NCI-H526 (cell line): ENCODE measurements around the gene AGBL1.

Experiments
- DNase-seq, 2 experiments: peaks; one replicate each; lab custom pipeline; 2025; lab: John Stamatoyannopoulos, UW

The AGBL1 gene

GRCh38 chr15:86948719-86949118 is 869.0 kb downstream of the AGBL1 start:
- no peak for DNase-seq

GRCh38 chr15:86959254-86959653 is 879.6 kb downstream of the AGBL1 start:
- DNase-seq = no peak

DNA sequence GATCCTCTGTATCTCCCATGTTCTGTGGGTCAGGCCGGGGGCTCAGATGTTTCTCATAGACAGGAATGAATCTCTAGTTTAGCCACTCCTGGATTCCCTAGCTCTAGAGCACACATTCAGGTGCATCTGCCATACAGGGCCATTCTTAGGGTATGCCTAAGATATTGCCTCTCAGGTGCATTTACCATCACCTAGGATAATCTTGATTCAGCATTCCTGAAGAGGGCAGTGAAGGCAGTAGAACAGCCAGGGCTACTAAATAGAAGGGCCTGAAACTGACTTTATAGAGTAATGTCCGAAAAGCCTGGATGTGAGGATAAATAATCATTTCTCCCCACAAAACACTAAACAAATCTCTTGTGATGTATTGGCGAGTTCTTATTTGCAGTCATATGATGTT is 882.0 kb downstream of the AGBL1 start:
- no peak for DNase-seq

GRCh38 chr15:86964271-86964670 is 884.6 kb downstream of the AGBL1 start:
- no peak for DNase-seq

DNA sequence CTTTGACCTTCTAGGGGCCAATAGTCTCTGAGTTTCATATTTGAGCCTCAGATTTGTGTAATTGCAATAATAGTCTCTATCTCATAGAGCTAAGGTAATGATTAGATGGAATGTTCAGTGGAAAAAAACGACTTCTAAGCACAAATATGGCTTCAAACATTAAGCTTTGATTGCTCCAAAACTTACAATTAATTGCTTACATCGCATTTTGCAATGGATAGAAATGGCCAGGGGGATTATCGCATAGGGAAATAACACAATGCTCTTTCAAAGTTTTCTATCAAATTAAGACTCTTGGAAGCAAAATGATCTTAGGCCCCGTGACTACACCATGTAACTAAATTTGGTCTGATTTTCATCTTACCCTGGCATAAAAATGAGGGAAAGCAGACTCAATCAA is 888.6 kb downstream of the AGBL1 start:
- no peak for DNase-seq

DNA sequence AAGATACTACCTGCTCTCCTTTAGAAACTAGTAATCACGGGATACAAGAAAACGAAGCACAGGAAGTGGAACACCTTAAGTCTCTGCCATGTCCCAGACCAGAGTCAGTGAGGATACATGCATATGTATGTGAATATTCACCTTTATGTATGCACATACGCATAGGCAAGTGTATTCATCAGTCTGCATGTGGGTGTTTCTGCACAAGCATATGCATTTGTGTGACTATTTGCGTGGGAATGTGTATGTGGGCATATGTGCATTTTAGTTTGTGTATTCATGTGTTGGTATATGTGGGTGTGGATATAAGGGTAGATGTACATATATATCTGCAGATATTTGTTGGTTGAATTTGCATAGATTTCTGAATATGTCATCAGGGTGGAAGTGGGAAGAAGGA is 889.7 kb downstream of the AGBL1 start:
- no peak for DNase-seq

DNA sequence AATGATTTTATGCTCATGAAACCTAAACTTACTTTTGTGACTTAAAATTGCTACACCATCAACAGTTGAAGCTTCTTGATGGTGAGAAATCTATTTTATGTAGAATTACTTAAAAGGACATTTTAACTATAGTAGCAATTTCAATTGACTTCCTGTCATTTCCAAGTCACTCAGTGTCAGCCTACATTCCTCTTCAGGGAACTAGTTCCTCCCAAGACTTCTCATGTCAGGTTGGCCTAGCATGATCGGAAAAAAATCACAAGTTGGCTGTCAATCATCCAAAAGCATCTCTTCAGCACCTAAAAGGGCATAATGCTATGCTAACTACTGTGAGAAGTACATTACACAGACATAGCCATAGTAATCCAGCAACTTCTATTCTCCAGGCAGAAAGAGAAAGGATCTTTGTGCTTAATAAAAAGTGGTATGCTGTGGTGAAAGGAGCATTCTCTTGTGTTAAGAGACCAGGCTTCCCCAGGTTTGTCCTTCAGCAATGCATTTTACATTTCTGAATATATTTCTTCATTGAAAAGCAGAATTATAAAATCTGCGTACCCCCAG is 893.7 kb downstream of the AGBL1 start:
- no peak for DNase-seq

DNA sequence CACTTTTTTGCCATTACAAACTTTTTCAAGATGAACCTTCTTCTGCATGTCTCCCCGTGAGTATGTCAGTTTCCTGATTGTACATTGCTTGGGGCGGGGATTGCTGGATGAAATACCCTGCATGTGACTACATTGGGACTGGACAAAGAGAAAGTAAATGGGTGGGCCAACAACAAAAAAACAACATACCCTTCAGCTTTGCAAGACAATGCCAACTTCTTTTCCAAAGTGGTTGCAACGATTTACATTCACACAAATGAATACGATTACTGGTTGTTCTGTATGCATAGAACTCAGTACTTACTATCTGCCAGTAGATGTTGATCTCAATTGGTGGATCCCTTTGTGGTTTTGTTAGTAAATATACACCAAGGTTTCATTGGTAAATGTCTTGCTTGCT is 908.4 kb downstream of the AGBL1 start:
- no peak for DNase-seq

DNA sequence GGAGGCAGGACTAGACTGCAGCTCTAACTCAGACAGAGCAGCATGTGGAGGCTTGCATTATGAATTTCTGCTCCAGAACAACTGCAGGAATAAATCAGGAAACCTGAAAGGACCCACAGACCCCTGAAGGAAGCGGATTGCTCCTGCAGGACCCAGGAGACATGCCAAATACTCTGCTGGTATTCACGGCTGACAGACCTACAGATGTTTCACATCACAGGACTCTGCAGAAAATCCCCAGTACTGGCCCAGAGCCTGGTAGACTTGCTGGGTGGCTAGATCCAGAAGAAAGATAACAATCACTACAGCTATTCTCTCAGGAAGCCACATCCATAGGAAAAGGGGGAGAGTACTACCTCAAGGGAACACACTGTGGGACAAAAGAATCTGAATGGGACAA is 942.1 kb downstream of the AGBL1 start:
- no peak for DNase-seq

GRCh38 chr15:87031540-87032230 is 952.0 kb downstream of the AGBL1 start:
- DNase-seq = no peak

- peak in 1 of 2 experiments; percentile 39 for DNase-seq
Measured at GRCh38 chr15:87032295-87032694, 952.6 kb downstream of the AGBL1 start.

- peak in 1 of 2 experiments; percentile 14 for DNase-seq
Measured at GRCh38 chr15:87033056-87033455, 953.4 kb downstream of the AGBL1 start.

- no peak for DNase-seq
Measured at GRCh38 chr15:87034886-87035285, 955.2 kb downstream of the AGBL1 start.

DNA sequence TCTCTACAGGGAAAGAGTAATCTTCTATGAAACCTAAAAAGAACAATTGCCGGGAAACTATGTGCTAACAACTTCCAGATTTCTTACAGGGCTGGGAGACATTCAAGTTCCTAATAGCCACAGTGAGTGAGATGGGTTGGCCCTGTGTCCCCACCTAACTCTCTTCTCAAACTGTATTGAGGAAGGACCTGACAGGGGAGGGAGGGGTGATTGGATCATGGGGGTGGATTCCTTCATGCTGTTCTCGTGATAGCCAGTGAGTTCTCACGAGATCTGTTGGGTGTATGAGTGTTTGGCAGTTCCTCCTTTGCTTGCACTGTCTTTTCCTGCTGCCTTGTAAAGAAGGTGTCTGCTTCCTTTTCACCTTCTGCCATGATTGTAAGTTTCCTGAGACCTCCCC is 958.7 kb downstream of the AGBL1 start:
- DNase-seq = no peak

DNA sequence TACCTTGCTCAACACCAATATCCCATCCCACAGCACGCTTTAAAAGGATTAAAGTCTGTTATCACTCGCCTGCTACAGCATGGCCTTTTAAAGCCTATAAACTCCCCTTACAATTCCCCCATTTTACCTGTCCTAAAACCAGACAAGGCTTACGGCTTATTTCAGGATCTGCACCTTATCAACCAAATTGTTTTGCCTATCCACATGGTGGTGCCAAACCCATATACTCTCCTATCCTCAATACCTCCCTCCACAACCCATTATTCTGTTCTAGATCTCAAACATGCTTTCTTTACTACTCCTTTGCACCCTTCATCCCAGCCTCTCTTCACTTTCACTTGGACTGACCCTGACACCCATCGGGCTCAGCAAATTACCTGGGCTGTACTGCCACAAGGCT is 962.9 kb downstream of the AGBL1 start:
- peak in 1 of 2 experiments; percentile 14 for DNase-seq

GRCh38 chr15:87045746-87046145 is 966.1 kb downstream of the AGBL1 start:
- DNase-seq = no peak

DNA sequence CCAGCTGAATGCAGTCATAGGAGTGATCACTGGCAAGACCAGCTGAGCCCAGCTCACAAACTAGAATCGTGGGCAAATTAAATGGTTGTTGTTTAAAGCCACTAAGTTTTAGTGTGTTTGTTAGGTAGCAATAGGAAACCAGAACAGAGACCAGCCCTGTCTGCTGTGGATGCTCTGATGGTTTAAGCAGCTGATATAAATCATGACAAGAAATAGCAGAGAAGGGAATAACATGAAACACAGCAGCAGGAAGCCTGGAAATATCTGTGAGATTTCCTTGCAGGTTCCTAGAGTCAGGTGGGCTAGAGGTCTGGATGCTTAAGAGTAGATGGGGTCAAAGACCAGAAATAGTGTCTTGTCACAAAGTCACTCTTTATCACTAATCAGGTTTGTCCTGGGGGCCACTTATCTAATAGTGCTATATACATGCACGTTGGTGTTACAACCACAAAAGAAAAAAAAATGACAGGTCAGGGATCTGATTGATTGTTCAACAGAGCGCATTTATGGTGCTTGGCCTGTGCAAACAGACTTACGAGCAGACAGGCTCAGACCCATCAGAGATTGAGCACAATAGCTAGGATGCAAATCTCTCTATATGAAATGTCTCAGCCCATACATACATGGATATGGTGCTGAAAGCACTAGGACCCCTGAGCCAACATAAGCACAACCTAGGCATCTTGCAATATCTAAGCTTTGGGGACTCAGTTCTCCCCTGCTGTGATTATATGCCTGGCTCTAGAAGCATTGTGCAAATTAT is 967.7 kb downstream of the AGBL1 start:
- peak; percentile 72 to 83 for DNase-seq
